ENCODE results near the gene TMEM196.

- TF ChIP-seq CTCF (conservative IDR thresholded peaks at IDR 0.05 in 1 of 2, IDR thresholded peaks at IDR 0.05 in 1 of 2; ENCODE audit: extremely low read depth in 1 of 2, insufficient read depth in 1 of 2, low read depth in 1 of 2, low read length in 2 of 2) (no peak), EZH2 (IDR thresholded peaks at IDR 0.05; ENCODE audit: borderline replicate concordance, low read length) (no peak)
These were observed 25.6 kb upstream of the TMEM196 start for GRCh38 chr7:19798986-19799385.
